GM18858 (cell line): Measurements from ENCODE around the gene GPR12.

Experiments used
- ATAC-seq: cut with Tn5 transposase; IDR thresholded peaks from one replicate; pipeline ENCODE4 v1.9.1; 2021; ENCODE audit not compliant: unreplicated experiment

The GPR12 gene

DNA sequence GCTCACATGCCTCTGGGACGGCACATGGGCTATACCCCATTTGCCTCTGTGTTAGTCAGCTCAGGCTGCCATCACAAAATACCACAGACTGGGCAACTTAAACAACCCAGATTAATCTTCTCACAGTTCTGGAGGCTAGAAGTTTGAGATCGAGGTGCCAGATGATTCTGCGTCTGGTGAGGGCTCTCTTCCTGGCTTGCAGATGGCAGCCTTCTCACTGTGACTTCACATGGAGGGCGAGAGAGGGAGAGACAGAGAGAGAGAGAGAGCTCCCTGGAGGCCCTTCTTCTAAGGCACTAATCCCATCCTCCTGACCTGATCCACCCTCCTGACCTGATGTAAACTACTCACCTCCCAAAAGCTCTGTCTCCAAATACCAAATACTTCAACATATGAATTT is 55.0 kb downstream of the GPR12 start:
- ATAC-seq, result no peak
